Duodenal mucosa (tissue), 2 donors: ENCODE data around the gene TTR.

Source experiments
- H3K27ac ChIP-seq: one replicate; pipeline ENCODE4 v1.7.0; 2013; ENCODE audit warnings: low read depth, low read length
- H3K27me3 ChIP-seq, 2 donors: one replicate each; pipeline ENCODE4 v1.7.0; 2013; ENCODE audit warnings: low read length in 2 of 2, control low read depth in 1 of 2; ENCODE audit not compliant: insufficient read depth in 2 of 2, control insufficient read depth in 1 of 2
- H3K36me3 ChIP-seq, 2 donors: one replicate each; pipeline ENCODE4 v1.7.0; 2013; ENCODE audit warnings: low read length in 2 of 2, control low read depth in 1 of 2; ENCODE audit not compliant: insufficient read depth in 2 of 2, control insufficient read depth in 1 of 2
- H3K4me1 ChIP-seq, 2 donors: one replicate each; pipeline ENCODE4 v1.7.0; 2013; ENCODE audit warnings: low read length in 2 of 2, control low read depth in 1 of 2; ENCODE audit not compliant: insufficient read depth in 2 of 2, control insufficient read depth in 1 of 2
- H3K4me3 ChIP-seq, 2 donors: one replicate each; pipeline ENCODE4 v1.7.0; 2013; ENCODE audit warnings: low read length in 2 of 2, low read depth in 1 of 2
- H3K9ac ChIP-seq, 2 donors: one replicate each; pipeline ENCODE4 v1.7.0; 2013; ENCODE audit warnings: low read length in 2 of 2, low read depth in 1 of 2
- H3K9me3 ChIP-seq, 2 donors: one replicate each; pipeline ENCODE4 v1.7.0; 2013; ENCODE audit warnings: low read length in 2 of 2, control low read depth in 1 of 2; ENCODE audit not compliant: control insufficient read depth in 1 of 2

Gene TTR

GRCh38 chr18:31631526-31631925 is 39.8 kb downstream of the TTR start:
- H3K27me3 ChIP-seq, result no peaks in the 10 kb centered on the region
- H3K9me3 ChIP-seq, result no peaks in the 10 kb centered on the region
- no peak overlapping the region for H3K27ac ChIP-seq
- peaks cover 0 to 9% of the 10 kb centered on the region in 2 donors for H3K36me3 ChIP-seq
- no peaks in the 10 kb centered on the region for H3K4me1 ChIP-seq
- no peak overlapping the region for H3K4me3 ChIP-seq
- no peak overlapping the region for H3K9ac ChIP-seq

DNA sequence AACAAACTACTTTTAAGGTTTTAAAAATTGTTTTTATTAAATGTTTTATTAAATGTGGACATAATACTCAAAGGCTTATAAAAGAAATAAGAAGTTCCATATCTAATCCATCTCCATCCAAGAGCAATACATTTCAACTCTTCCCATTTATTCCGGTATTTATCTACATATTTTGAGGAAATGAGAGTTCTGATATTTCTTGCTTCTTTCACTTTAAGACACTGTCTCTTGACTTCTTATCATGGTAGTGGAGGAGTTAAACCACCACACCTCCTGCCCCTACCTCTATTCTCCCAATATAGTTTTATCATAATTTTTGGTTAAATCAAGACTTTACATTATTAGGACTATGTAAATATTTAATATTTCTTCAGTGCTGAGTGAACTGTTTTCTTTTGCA is 40.7 kb downstream of the TTR start:
- Histone ChIP-seq H3K4me3 (no peak overlapping the region), H3K4me1 (no peaks in the 10 kb centered on the region), H3K27ac (no peak overlapping the region), H3K9me3 (no peaks in the 10 kb centered on the region), H3K36me3 (peaks cover 0 to 9% of the 10 kb centered on the region in 2 donors), H3K9ac (no peak overlapping the region), H3K27me3 (no peaks in the 10 kb centered on the region)

DNA sequence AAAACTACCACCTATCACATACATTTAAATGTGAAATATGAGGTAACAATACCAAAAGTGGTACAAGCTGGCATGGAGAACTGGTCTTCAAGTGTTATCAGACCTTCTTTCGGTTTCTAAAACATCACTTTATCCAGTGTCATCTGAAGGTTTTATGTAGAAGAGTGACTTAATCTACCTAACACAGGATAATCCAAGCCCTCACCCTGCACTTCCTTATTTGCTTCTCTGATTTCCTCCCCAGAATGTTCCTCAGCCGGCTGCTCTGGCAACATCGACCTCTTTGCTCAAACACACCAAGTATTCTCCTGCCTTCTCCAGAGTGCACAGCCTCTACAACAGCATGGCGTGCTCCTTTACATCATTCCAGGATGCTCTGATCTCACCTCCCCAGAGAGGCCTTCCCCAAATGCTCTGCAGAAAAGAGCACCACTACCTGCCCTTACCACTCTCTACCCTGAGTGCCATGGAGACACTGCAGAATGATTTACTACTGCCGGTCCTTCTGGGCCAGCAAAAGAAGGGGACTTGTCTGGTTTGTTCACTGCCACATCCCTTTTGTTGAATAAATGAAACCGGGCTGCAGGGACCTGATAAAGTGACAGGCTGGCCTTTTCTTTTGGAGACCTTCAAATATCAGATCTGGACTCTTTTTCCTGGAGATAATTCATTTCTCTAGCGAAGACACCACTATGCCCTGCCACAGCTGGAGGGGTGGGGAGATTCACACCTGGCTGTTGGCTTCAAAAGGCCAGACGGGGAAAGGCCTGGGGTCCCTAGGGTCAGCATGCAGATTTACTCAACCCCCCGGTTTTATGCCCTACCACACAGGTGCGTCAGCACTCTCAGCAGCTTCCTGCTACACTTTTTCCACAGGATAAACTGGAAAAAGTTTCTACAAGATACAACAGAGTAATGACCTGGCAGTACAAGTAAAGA is 42.0 kb downstream of the TTR start:
- Histone ChIP-seq H3K9me3 (no peaks in the 10 kb centered on the region), H3K4me3 (no peak overlapping the region), H3K27ac (no peak overlapping the region), H3K9ac (no peak overlapping the region), H3K4me1 (no peaks in the 10 kb centered on the region), H3K27me3 (no peaks in the 10 kb centered on the region), H3K36me3 (peaks cover 0 to 9% of the 10 kb centered on the region in 2 donors)

DNA sequence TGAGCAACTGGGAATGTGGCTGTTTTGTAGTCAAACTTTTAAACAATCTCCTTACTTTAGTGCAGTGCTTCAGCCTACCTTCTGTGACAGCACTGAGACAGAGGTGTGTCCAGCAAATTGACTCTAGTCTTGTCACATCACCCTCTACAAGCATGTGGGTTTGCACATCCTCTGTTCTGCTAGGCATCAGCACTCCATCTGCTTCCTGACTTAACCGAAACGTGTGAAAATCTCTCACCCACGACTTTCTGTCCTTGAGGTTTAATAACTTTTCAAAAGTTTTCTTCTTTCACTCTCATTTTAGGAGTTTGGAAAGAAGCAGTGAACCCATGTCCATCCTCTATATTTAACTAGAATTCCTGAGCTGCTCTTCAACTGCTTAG is 42.6 kb downstream of the TTR start:
- Histone ChIP-seq H3K4me3 (no peak overlapping the region), H3K27ac (no peak overlapping the region), H3K9ac (no peak overlapping the region), H3K36me3 (peaks cover 0 to 9% of the 10 kb centered on the region in 2 donors), H3K4me1 (no peaks in the 10 kb centered on the region), H3K9me3 (no peaks in the 10 kb centered on the region), H3K27me3 (no peaks in the 10 kb centered on the region)

GRCh38 chr18:31636387-31636786 is 44.7 kb downstream of the TTR start:
- no peaks in the 10 kb centered on the region for H3K9me3 ChIP-seq
- H3K27me3 ChIP-seq, result no peaks in the 10 kb centered on the region
- H3K4me3 ChIP-seq, result no peak overlapping the region
- H3K4me1 ChIP-seq, result no peaks in the 10 kb centered on the region
- peaks cover 0 to 2% of the 10 kb centered on the region in 2 donors for H3K36me3 ChIP-seq
- H3K9ac ChIP-seq, result no peak overlapping the region
- H3K27ac ChIP-seq, result no peak overlapping the region

DNA sequence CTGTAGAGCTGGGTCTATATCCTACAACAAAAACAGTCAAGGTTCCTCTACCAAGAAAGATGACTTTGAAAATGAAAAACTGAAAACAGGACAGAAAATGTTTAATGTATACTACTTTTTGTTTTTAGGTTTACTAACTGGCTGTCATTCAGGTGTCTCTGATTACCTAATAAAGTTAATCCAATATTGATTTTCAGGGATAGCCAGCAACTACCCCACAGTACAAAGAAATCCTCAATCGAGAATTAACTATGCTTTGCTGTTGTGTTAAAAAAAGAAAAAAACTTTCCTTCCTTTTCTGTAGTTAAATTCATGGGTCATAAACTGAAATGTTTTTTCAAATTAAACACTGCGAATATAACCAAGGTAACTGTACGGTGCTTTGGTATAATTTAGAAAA is 45.8 kb downstream of the TTR start:
- Histone ChIP-seq H3K27ac (no peak overlapping the region), H3K9ac (no peak overlapping the region), H3K36me3 (peaks cover 0 to 2% of the 10 kb centered on the region in 2 donors), H3K9me3 (no peaks in the 10 kb centered on the region), H3K4me1 (no peaks in the 10 kb centered on the region), H3K4me3 (no peak overlapping the region), H3K27me3 (no peaks in the 10 kb centered on the region)

DNA sequence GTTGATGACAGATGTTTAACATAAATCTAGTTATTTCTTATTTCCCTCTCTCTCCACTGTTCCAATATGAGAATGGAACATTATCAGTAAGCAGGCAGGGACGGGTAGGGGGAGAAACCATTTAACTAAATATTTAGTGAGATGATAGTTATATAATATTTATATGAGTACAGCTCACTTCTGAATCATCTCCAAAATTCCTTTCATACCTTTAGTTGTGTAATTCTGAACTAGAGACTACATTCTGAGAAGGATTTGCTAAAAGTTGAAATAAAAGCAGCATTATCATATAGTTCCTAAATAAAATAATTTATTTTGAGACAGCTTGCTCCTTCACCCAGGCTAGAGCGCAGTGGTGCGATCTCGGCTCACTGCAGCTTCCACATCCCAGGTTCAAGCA is 51.3 kb downstream of the TTR start:
- no peak overlapping the region for H3K4me3 ChIP-seq
- no peaks in the 10 kb centered on the region for H3K9me3 ChIP-seq
- H3K27me3 ChIP-seq, result no peaks in the 10 kb centered on the region
- peaks cover 11 to 13% of the 10 kb centered on the region in 2 donors for H3K4me1 ChIP-seq
- no peak overlapping the region for H3K9ac ChIP-seq
- H3K27ac ChIP-seq, result no peak overlapping the region
- no peaks in the 10 kb centered on the region for H3K36me3 ChIP-seq

DNA sequence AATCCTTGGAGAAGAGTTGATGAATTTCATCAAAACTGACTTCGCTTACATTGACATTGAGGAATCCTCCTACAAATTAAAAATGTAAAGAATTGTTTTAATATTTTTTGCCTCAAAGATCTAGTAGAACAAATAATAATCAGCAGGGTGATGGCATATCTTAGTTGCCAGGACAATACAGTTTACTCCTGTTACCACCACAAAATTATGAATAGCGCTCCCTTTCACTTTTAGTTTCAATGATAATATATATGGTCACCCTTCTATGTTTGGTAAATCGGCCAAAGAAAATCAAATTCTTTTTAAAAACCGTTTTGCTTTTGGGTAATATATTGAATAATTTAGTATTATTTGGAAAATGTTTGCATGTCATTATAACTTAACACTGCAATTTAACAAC is 53.7 kb downstream of the TTR start:
- Histone ChIP-seq H3K4me3 (no peak overlapping the region), H3K27ac (no peak overlapping the region), H3K27me3 (no peaks in the 10 kb centered on the region), H3K9ac (no peak overlapping the region), H3K4me1 (peaks cover 11 to 13% of the 10 kb centered on the region in 2 donors), H3K9me3 (no peaks in the 10 kb centered on the region), H3K36me3 (no peaks in the 10 kb centered on the region)

DNA sequence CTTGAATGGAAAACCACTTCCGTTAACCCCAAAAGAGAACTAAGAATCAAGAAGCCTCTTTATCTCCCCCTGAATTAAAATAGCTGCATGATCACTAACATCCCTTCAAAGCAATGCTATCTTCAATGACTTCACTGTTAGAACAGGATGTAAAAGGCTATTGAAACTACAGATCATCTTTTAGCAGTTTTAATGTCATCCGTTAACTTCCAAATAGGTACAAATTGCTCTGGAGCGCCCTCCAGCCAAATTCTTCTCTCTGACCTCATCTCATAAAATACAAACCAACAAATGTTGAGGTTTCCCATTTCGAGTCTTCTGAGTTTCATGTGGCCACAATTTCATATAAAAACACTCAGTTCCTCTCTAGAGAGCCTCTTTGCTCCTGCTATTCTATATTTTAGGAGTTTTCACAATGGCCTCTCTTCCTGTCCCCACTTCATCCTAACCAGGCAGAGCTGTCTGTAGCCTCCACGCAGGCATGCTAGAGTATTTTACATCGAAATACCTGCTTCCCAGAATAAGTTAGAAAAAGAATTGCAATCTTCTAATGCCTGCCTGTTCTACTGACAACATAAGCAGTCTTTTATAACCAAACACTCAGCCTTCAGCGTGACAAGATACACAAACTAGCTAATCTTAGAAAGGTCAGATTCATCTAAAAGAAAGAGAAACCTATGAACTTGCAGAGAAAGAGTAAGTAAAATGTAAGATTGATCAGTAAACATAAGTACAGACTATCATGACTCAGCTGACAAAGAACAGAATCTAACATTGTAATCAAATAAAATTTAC is 54.9 kb downstream of the TTR start:
- H3K9ac ChIP-seq, result no peak overlapping the region
- H3K4me1 ChIP-seq, result peaks cover 11 to 13% of the 10 kb centered on the region in 2 donors
- no peak overlapping the region for H3K4me3 ChIP-seq
- no peak overlapping the region for H3K27ac ChIP-seq
- no peaks in the 10 kb centered on the region for H3K27me3 ChIP-seq
- H3K9me3 ChIP-seq, result no peaks in the 10 kb centered on the region
- no peaks in the 10 kb centered on the region for H3K36me3 ChIP-seq

GRCh38 chr18:31647127-31647753 is 55.6 kb downstream of the TTR start:
- H3K36me3 ChIP-seq, result no peaks in the 10 kb centered on the region
- H3K4me1 ChIP-seq, result peaks cover 11 to 13% of the 10 kb centered on the region in 2 donors
- no peaks in the 10 kb centered on the region for H3K27me3 ChIP-seq
- no peak overlapping the region for H3K9ac ChIP-seq
- H3K4me3 ChIP-seq, result no peak overlapping the region
- H3K9me3 ChIP-seq, result no peaks in the 10 kb centered on the region
- no peak overlapping the region for H3K27ac ChIP-seq
